ENCODE data around the gene AK9. TPM values are rescaled to one million over a fixed set of nuclear protein-coding genes. Genes with fewer than 3 reads are reported as not detected.

The AK9 gene
- polyA plus RNA-seq, 1 donor from 2014 or later, result 8.2 TPM

- H3K4me1 Mint-ChIP-seq, result no peaks in the 10 kb centered on the region
- peaks cover 5% of the 10 kb centered on the region for H3K36me3 Mint-ChIP-seq
- H3K4me3 Mint-ChIP-seq, result no peak overlapping the region
- no peaks in the 10 kb centered on the region for H3K27me3 Mint-ChIP-seq
- no peaks in the 10 kb centered on the region for H3K9me3 Mint-ChIP-seq
- H3K27ac Mint-ChIP-seq, result no peak overlapping the region
Observed at GRCh38 chr6:109503327-109504224, 187.4 kb downstream of the AK9 start.

GRCh38 chr6:109498936-109499335 lies 192.1 kb downstream of the AK9 start:
- H3K4me1 Mint-ChIP-seq, result peaks cover 2 to 8% (median 3%) of the 10 kb centered on the region in 3 donors
- H3K36me3 Mint-ChIP-seq, result peaks cover 11% of the 10 kb centered on the region
- H3K4me3 Mint-ChIP-seq, result no peak overlapping the region
- H3K27ac Mint-ChIP-seq, result no peak overlapping the region
- H3K27me3 Mint-ChIP-seq, result no peaks in the 10 kb centered on the region
- H3K9me3 Mint-ChIP-seq, result no peaks in the 10 kb centered on the region

GRCh38 chr6:109498052-109498451 lies 192.9 kb downstream of the AK9 start:
- Mint-ChIP-seq H3K4me3 (no peak overlapping the region), H3K27me3 (no peaks in the 10 kb centered on the region), H3K4me1 (peaks cover 9 to 15% (median 9%) of the 10 kb centered on the region in 3 donors), H3K27ac (no peak overlapping the region), H3K9me3 (no peaks in the 10 kb centered on the region), H3K36me3 (peaks cover 11% of the 10 kb centered on the region)

- Mint-ChIP-seq H3K4me1 (peaks cover 14 to 19% (median 17%) of the 10 kb centered on the region in 3 donors), H3K27ac (peak overlapping the region in 1 of 3 donors; percentile 36), H3K9me3 (no peaks in the 10 kb centered on the region), H3K4me3 (no peak overlapping the region), H3K36me3 (peaks cover 9% of the 10 kb centered on the region), H3K27me3 (no peaks in the 10 kb centered on the region)
Observed at GRCh38 chr6:109496036-109496772, 194.8 kb downstream of the AK9 start.

- no peaks in the 10 kb centered on the region for H3K27me3 Mint-ChIP-seq
- no peak overlapping the region for H3K4me3 Mint-ChIP-seq
- no peak overlapping the region for H3K27ac Mint-ChIP-seq
- H3K36me3 Mint-ChIP-seq, result peaks cover 9% of the 10 kb centered on the region
- H3K9me3 Mint-ChIP-seq, result no peaks in the 10 kb centered on the region
- H3K4me1 Mint-ChIP-seq, result peaks cover 14 to 23% (median 18%) of the 10 kb centered on the region in 3 donors
Observed at GRCh38 chr6:109493865-109494264, 197.1 kb downstream of the AK9 start.

- Mint-ChIP-seq H3K9me3 (no peaks in the 10 kb centered on the region), H3K4me1 (peaks cover 14 to 20% (median 18%) of the 10 kb centered on the region in 3 donors), H3K27me3 (peaks cover 1% of the 10 kb centered on the region), H3K27ac (peak overlapping the region in 1 of 3 donors; percentile 77), H3K4me3 (peak overlapping the region in 1 of 4 donors; percentile 53), H3K36me3 (peaks cover 1% of the 10 kb centered on the region)
Observed at GRCh38 chr6:109491207-109491938, 199.6 kb downstream of the AK9 start.

GRCh38 chr6:109490713-109491112 lies 200.3 kb downstream of the AK9 start:
- H3K4me1 Mint-ChIP-seq, result peaks cover 14 to 20% (median 18%) of the 10 kb centered on the region in 3 donors
- H3K36me3 Mint-ChIP-seq, result no peaks in the 10 kb centered on the region
- peaks cover 1% of the 10 kb centered on the region for H3K27me3 Mint-ChIP-seq
- H3K9me3 Mint-ChIP-seq, result no peaks in the 10 kb centered on the region
- H3K27ac Mint-ChIP-seq, result peak overlapping the region in 1 of 3 donors; percentile 77
- no peak overlapping the region for H3K4me3 Mint-ChIP-seq

- peak overlapping the region in 1 of 4 donors; percentile 32 for H3K4me3 Mint-ChIP-seq
- peaks cover 10 to 20% (median 12%) of the 10 kb centered on the region in 3 donors for H3K4me1 Mint-ChIP-seq
- H3K36me3 Mint-ChIP-seq, result no peaks in the 10 kb centered on the region
- H3K27ac Mint-ChIP-seq, result no peak overlapping the region
- H3K9me3 Mint-ChIP-seq, result no peaks in the 10 kb centered on the region
- peaks cover 1% of the 10 kb centered on the region for H3K27me3 Mint-ChIP-seq
Observed at GRCh38 chr6:109488001-109488400, 203.0 kb downstream of the AK9 start.

GRCh38 chr6:109486068-109486467 lies 204.9 kb downstream of the AK9 start:
- Mint-ChIP-seq H3K4me3 (peak overlapping the region in 1 of 4 donors; percentile 77), H3K4me1 (peaks cover 10 to 21% (median 19%) of the 10 kb centered on the region in 3 donors), H3K9me3 (no peaks in the 10 kb centered on the region), H3K36me3 (peaks cover 7% of the 10 kb centered on the region), H3K27ac (peak overlapping the region in 1 of 3 donors; percentile 70), H3K27me3 (peaks cover 1% of the 10 kb centered on the region)

- peak overlapping the region in 3 of 4 donors; percentile 27 to 88 (median 39) for H3K4me3 Mint-ChIP-seq
- peaks cover 12% of the 10 kb centered on the region for H3K36me3 Mint-ChIP-seq
- H3K27ac Mint-ChIP-seq, result peak overlapping the region in 1 of 3 donors; percentile 85
Observed at GRCh38 chr6:109485266-109485935, 205.6 kb downstream of the AK9 start.

GRCh38 chr6:109484122-109484521 lies 206.9 kb downstream of the AK9 start:
- H3K4me1 Mint-ChIP-seq, result peaks cover 17 to 33% (median 33%) of the 10 kb centered on the region in 3 donors
- H3K9me3 Mint-ChIP-seq, result peaks cover 0 to 3% (median 0%) of the 10 kb centered on the region in 3 donors
- peaks cover 1% of the 10 kb centered on the region for H3K27me3 Mint-ChIP-seq
- peaks cover 13% of the 10 kb centered on the region for H3K36me3 Mint-ChIP-seq
- H3K4me3 Mint-ChIP-seq, result peak overlapping the region; percentile 81 to 90 (median 87)
- H3K27ac Mint-ChIP-seq, result peak overlapping the region; percentile 85 to 95 (median 89)

More at GRCh38 chr6:109485266-109485935, 205.6 kb downstream of the AK9 start:
- H3K4me1 Mint-ChIP-seq, result peaks cover 14 to 26% (median 25%) of the 10 kb centered on the region in 3 donors
- H3K9me3 Mint-ChIP-seq, result peaks cover 0 to 2% (median 0%) of the 10 kb centered on the region in 3 donors
- H3K27me3 Mint-ChIP-seq, result peaks cover 1% of the 10 kb centered on the region

- H3K4me3 Mint-ChIP-seq, result peak overlapping the region; percentile 81 to 90 (median 87)
- peaks cover 1% of the 10 kb centered on the region for H3K27me3 Mint-ChIP-seq
- H3K4me1 Mint-ChIP-seq, result peaks cover 21 to 37% (median 37%) of the 10 kb centered on the region in 3 donors
- peaks cover 13% of the 10 kb centered on the region for H3K36me3 Mint-ChIP-seq
- H3K9me3 Mint-ChIP-seq, result peaks cover 0 to 3% (median 0%) of the 10 kb centered on the region in 3 donors
- peak overlapping the region; percentile 85 to 95 (median 89) for H3K27ac Mint-ChIP-seq
Observed at GRCh38 chr6:109483735-109484057, 207.3 kb downstream of the AK9 start.

- peaks cover 27 to 43% (median 42%) of the 10 kb centered on the region in 3 donors for H3K4me1 Mint-ChIP-seq
- peak within 1 kb of the TSS; percentile 85 to 95 (median 89) for H3K27ac Mint-ChIP-seq
- no peaks in the 10 kb centered on the region for H3K27me3 Mint-ChIP-seq
- H3K4me3 Mint-ChIP-seq, result peak within 1 kb of the TSS; percentile 88 to 96 (median 94)
- H3K9me3 Mint-ChIP-seq, result peaks cover 0 to 3% (median 0%) of the 10 kb centered on the region in 3 donors
- peaks cover 13% of the 10 kb centered on the region for H3K36me3 Mint-ChIP-seq
Observed at GRCh38 chr6:109482905-109483734, 207.9 kb downstream of the AK9 start, which contains the start of gene ZBTB24. TSS of gene ZBTB24 (minus strand) at chr6:109483219. CDS start at chr6:109482026, 1,193 bp downstream.

Data from IgD-negative memory B cell (primary cell).